GM21619 (cell line): ENCODE results near the gene FSCN2.
"Not testable (repeated sequence)": the region's sequence is repeated elsewhere in the genome, so short reads cannot be mapped to it uniquely, and the experiment has no call there.

Experiments
- ATAC-seq: cut with Tn5 transposase; IDR thresholded peaks from one replicate; pipeline ENCODE4 v1.9.1; 2021; ENCODE audit not compliant: unreplicated experiment

The FSCN2 gene

GRCh38 chr17:81573794-81574642 is 45.8 kb downstream of the FSCN2 start:
- no peak for ATAC-seq

DNA sequence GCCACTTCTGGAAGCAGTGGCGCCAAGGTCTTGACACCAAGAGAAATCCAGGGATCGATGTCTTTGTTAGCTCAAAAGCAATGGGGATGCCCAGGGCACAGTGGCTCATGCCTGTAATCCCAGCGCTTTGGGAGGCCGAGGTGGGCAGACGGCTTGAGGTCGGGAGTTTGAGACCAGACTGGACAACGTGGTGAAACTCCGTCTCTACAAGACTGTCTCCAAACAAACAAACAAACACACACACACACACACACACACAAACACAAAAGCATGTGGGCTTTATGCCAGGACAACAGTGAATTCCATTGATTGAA is 46.4 kb downstream of the FSCN2 start:
- ATAC-seq, result no peak

- no peak for ATAC-seq
These were observed 47.7 kb downstream of the FSCN2 start for GRCh38 chr17:81575836-81576235.

DNA sequence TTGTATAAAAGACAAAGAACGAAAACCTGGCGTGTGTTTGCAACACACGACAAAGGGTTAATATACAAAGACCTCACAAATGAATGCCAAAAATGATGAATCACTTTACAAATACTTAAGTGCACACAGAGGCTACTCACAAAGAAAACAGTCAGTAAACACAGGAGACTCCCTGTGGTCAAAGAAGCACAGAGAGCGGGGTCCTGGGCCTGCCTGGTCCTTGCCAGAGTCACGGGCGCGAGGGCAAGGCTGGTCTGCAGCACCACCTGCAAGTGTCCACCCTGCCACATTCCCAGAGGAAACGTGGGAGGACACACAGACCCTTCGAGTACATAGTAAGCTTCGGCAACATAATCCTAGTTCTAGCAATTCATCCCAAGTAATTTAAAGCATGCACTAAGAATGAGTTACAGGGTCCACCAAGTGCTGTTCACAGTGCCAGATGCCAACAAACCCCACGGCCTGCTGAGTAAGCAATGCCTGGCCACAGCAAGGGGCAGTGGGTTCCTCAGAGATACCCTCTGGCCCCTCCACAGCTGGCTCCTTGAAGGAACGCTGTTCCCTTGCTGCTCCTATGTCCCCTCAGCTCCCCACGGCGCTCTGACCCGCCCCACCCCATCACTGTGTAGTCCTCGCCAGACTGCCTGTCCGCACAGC is 48.6 kb downstream of the FSCN2 start:
- ATAC-seq, result no peak

- ATAC-seq, result no peak
These were observed 49.3 kb downstream of the FSCN2 start for GRCh38 chr17:81577278-81578000.

DNA sequence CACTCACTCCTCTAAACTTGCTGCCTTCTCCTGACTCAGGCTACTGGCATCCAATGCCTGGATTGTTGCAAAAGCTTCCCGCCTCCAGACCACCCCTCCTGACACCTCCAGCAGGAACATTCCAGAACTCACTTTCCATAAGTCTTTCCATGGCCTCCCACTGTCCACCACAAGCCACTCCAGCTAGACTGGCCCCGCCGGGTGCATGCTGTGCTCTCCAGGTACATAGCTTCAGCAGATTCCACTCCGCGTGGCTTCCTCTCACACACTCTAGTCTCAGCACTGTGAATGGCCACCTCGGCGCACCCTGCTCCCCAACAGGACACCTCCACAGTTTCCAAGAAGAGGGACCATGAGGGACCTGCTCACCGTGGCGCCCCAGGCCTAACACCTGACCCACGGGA is 49.9 kb downstream of the FSCN2 start:
- no peak for ATAC-seq

DNA sequence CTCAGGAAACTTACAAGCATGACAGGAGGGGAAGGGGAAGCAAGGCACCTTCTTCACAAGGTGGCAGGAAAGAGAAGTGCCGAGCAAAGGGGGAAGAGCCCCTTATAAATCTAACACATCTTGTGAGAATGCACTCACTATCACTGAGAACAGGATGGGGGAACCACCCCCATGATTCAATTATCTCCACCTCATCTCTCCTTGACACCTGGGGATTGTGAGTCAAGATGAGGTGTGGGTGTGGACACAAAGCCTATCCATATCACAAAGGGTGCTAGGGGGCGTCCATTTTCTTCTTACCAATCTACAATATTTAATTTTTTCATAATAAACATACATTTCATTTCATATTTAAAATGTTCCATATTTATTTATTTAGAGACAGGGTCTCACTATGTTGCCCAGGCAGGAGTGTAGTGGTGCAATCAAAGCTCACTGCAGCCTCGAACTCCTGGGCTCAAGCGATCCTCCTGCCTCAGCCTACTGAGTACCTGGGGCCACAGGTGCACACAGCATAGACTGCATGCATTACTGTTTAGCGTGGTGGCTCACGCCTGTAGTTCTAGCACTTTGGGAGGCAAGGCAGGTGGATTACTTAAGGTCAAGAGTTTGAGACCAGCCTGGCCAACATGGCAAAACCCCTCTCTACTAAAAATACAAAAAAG is 50.5 kb downstream of the FSCN2 start:
- no peak for ATAC-seq

GRCh38 chr17:81579298-81579697 is 51.1 kb downstream of the FSCN2 start:
- ATAC-seq, result no peak

- ATAC-seq, result no peak
These were observed 51.7 kb downstream of the FSCN2 start for GRCh38 chr17:81579821-81580321.

DNA sequence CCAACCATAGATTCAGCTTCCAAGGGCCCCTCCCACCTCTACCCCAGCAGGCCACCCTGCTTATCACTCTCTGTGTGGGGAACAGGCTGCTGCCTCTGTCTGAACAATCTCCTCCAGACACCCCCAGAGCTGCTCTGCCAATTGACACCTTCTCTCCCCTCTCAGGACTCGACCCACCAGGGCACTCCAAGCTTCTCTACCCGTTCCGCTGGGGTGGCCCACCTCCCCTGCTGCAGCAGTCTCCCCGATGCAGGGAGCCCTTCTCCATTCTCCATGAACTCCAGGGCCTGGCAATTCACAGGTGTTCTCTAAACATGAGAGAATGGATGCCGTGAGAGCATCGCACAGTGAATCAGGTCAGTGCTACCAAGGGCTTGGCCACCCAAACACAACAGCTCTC is 52.3 kb downstream of the FSCN2 start:
- ATAC-seq, result no peak

- no peak for ATAC-seq
These were observed 53.6 kb downstream of the FSCN2 start for GRCh38 chr17:81581758-81582157.

DNA sequence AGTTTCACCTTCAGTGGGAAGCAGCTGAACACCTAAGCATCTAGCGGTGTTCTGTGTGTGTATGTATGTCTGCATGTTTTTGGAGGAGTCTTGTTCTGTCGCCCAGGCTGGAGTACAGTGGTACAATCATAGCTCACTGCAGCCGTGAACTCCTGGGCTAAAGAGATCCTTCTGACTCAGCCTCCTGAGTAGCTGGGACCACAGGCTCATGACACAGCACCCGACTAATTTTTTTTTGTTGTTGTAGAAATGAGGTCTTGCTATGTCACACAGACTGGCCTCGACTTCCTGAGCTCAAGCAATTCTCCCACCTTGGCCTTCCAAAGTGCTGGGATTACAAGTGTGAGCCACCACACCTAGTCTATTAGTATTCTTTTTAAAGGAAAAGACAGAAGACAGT is 54.2 kb downstream of the FSCN2 start:
- no peak for ATAC-seq

- ATAC-seq, result no peak
These were observed 54.6 kb downstream of the FSCN2 start for GRCh38 chr17:81582749-81583148.

DNA sequence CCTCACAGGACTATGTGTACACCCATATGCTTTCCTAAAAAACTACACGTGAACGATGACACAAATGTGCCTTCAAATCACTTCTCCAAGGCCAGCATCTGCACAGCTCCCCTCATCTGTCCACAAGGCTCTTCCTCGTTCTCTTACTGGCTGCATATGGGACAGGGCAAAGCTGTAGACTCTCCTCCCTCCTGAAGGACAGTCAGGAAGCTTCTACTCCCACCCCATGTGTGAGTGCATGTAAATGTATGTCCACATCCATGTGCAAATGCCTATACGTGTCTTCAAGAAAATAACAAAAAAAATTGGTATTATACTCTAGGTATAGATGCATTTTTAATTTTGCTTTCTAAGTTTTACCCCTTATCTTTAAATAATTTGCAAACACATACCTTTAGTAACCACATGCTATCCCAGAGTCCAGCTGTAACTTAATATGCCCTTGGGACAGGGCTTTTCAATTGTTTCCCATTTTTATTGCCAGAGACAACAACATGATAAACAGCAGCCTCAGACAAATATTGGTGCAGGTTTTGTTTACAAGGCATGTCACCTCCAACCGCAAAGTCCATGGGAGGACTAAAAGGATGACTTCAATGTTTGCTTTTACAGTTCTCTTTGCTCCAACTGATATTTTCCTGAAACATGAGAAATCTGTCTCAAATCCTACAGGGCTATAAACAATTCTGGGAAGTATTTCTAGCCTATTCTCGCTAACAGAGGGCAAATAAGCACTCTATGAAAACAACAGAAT is 55.6 kb downstream of the FSCN2 start:
- ATAC-seq, result no peak

DNA sequence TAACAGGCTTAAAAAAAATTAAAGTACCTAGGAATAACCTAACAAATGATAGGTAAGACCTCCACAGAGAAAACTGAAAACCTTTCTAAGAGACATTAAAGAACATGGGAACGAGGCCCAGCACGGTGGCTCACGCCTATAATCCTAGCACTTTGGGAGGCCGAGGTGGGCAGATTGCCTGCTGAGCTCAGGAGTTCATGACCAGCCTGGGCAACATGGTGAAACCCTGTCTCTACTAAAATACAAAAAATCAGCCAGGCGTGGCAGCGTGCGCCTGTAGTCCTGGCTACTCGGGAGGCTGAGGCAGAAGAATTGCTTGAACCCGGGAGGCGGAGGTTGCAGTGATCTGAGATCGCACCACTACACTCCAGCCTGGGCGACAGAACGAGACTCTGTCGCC is 56.6 kb downstream of the FSCN2 start:
- ATAC-seq, result not testable (repeated sequence)

DNA sequence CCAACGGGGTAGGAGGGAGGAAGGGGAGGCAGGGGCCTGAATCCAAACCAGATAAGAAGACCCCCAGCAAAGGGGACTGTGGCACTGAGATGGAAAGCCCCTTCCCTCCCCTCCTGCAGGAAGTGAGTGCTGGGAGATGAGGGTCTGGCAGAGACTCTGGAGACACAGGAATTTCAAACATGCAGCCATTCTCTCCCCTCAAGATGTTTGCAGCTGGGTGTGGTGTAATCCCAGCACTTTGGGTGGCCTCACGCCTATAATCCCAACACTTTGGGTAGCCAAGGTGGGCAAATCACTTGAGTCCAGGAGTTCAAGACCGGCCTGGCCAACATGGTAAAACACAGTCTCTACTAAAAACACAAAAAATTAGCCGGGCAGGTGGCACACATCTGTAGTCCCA is 57.9 kb downstream of the FSCN2 start:
- ATAC-seq, result no peak
